ENCODE data around the gene MLX.

DNA sequence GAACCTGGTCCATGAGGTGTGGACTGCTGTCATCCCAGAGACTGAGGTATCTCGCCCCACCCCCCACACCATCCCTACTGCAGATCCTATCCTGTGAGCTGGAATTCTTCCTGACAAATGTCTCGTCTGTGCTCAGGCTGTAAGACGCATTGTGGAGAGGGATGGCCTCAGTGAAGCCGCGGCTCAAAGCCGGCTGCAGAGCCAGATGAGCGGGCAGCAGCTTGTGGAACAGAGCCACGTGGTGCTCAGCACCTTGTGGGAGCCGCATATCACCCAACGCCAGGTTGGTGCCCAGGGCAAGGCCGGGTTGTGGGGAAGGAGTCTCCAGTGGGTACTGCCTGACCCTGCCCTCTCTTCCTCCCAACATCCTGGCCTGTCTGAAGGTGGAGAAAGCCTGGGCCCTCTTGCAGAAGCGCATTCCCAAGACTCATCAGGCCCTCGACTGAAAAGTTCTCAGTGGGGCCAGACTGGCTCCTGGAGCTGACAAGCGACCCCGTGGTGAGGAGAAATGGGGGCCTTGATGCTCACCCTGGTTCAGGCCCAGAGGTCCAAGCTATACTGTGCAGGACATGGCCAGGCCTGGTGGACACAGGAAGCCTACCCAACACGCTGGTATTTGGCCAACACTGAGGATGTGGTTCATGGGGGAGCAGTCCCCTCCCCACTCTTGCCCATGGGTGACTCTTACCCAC lies 1.2 kb upstream of the MLX start:
- TF ChIP-seq, protein P1, sequence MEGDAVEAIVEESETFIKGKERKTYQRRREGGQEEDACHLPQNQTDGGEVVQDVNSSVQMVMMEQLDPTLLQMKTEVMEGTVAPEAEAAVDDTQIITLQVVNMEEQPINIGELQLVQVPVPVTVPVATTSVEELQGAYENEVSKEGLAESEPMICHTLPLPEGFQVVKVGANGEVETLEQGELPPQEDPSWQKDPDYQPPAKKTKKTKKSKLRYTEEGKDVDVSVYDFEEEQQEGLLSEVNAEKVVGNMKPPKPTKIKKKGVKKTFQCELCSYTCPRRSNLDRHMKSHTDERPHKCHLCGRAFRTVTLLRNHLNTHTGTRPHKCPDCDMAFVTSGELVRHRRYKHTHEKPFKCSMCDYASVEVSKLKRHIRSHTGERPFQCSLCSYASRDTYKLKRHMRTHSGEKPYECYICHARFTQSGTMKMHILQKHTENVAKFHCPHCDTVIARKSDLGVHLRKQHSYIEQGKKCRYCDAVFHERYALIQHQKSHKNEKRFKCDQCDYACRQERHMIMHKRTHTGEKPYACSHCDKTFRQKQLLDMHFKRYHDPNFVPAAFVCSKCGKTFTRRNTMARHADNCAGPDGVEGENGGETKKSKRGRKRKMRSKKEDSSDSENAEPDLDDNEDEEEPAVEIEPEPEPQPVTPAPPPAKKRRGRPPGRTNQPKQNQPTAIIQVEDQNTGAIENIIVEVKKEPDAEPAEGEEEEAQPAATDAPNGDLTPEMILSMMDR (IDR thresholded peaks at IDR 0.05; ENCODE audit: insufficient read depth, low read length): no peak
- TF ChIP-seq POLR2AphosphoS5 (IDR thresholded peaks at IDR 0.05; ENCODE audit: low read depth): no peak
- TF ChIP-seq, protein P2, sequence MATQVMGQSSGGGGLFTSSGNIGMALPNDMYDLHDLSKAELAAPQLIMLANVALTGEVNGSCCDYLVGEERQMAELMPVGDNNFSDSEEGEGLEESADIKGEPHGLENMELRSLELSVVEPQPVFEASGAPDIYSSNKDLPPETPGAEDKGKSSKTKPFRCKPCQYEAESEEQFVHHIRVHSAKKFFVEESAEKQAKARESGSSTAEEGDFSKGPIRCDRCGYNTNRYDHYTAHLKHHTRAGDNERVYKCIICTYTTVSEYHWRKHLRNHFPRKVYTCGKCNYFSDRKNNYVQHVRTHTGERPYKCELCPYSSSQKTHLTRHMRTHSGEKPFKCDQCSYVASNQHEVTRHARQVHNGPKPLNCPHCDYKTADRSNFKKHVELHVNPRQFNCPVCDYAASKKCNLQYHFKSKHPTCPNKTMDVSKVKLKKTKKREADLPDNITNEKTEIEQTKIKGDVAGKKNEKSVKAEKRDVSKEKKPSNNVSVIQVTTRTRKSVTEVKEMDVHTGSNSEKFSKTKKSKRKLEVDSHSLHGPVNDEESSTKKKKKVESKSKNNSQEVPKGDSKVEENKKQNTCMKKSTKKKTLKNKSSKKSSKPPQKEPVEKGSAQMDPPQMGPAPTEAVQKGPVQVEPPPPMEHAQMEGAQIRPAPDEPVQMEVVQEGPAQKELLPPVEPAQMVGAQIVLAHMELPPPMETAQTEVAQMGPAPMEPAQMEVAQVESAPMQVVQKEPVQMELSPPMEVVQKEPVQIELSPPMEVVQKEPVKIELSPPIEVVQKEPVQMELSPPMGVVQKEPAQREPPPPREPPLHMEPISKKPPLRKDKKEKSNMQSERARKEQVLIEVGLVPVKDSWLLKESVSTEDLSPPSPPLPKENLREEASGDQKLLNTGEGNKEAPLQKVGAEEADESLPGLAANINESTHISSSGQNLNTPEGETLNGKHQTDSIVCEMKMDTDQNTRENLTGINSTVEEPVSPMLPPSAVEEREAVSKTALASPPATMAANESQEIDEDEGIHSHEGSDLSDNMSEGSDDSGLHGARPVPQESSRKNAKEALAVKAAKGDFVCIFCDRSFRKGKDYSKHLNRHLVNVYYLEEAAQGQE (IDR thresholded peaks at IDR 0.05; ENCODE audit: insufficient replicate concordance, low read depth): no peak
- TF ChIP-seq GABPA (IDR thresholded peaks at IDR 0.05; ENCODE audit: low read depth): no peak
